CD14-positive monocyte (primary cell): ENCODE data around the gene AMPH. TPM values are rescaled to one million over a fixed set of nuclear protein-coding genes. Genes with fewer than 3 reads are reported as not detected.

Experiments used
- DNase-seq, 3 donors: peaks; one replicate each; pipeline ENCODE4 v3.0.0-alpha.2; 2011 to 2022
- H2AFZ ChIP-seq: 2 replicates; pipeline ENCODE4 v1.6.0; 2012; ENCODE audit warnings: mild to moderate bottlenecking, low read depth, low read length, inconsistent platforms; ENCODE audit not compliant: insufficient read depth, poor library complexity, severe bottlenecking
- H3K27ac ChIP-seq, 2 donors: 1 replicate in 1 of 2; 2 replicates in 1 of 2; pipeline ENCODE4 v1.5.1; 2012 to 2013; ENCODE audit warnings: low read length in 2 of 2, control low read depth in 1 of 2, inconsistent platforms in 1 of 2, low read depth in 1 of 2, mild to moderate bottlenecking in 1 of 2
- H3K27me3 ChIP-seq, 2 donors: one replicate each; pipeline versions ENCODE4 v1.6.0 to v1.6.1; 2011 to 2013; ENCODE audit warnings: low read length in 2 of 2; ENCODE audit not compliant: control insufficient read depth in 2 of 2, insufficient read depth in 2 of 2
- H3K36me3 ChIP-seq, 2 donors: replicated peaks in 1 of 2; 1 replicate in 1 of 2; 2 replicates in 1 of 2; pipeline versions ENCODE4 v1.5.1 to v1.6.1; 2012 to 2013; ENCODE audit warnings: low read length in 2 of 2, control low read depth in 1 of 2, inconsistent platforms in 1 of 2, mild to moderate bottlenecking in 1 of 2; ENCODE audit not compliant: insufficient read depth in 2 of 2, control insufficient read depth in 1 of 2
- H3K4me1 ChIP-seq, 2 donors: 1 replicate in 1 of 2; 2 replicates in 1 of 2; pipeline versions ENCODE4 v1.5.1 to v1.6.1; 2012 to 2013; ENCODE audit warnings: low read length in 2 of 2, control low read depth in 1 of 2, inconsistent platforms in 1 of 2, mild to moderate bottlenecking in 1 of 2, moderate library complexity in 1 of 2; ENCODE audit not compliant: insufficient read depth in 2 of 2, control insufficient read depth in 1 of 2
- H3K4me2 ChIP-seq: replicated peaks from 2 replicates; pipeline ENCODE3; 2012; ENCODE audit warnings: low read length, moderate library complexity, mild to moderate bottlenecking; ENCODE audit not compliant: poor library complexity, severe bottlenecking; ENCODE audit errors: extremely low read depth
- H3K4me3 ChIP-seq, 3 experiments: fragments of 200-600 bp in 1 of 3; sonication (generic) in 1 of 3; replicated peaks in 1 of 3; 1 replicate in 2 of 3; 2 replicates in 1 of 3; pipeline ENCODE4 v1.5.1; 2011 to 2013; ENCODE audit warnings: low read length in 3 of 3, mild to moderate bottlenecking in 3 of 3, control low read depth in 2 of 3, low read depth in 2 of 3, inconsistent platforms in 1 of 3, moderate library complexity in 1 of 3
- H3K79me2 ChIP-seq: 2 replicates; pipeline ENCODE4 v1.6.0; 2012; ENCODE audit warnings: mild to moderate bottlenecking, control low read depth, inconsistent platforms, low read length, moderate library complexity; ENCODE audit not compliant: insufficient read depth
- H3K9ac ChIP-seq: 2 replicates; pipeline ENCODE4 v1.6.0; 2017; ENCODE audit warnings: low read length, mild to moderate bottlenecking; ENCODE audit not compliant: insufficient read depth, poor library complexity, severe bottlenecking
- H3K9me3 ChIP-seq, 2 donors: replicated peaks in 1 of 2; 1 replicate in 1 of 2; 2 replicates in 1 of 2; pipeline versions ENCODE4 v1.5.1 to v1.6.1; 2012 to 2013; ENCODE audit warnings: low read length in 2 of 2, control low read depth in 1 of 2; ENCODE audit not compliant: control insufficient read depth in 1 of 2, insufficient read depth in 1 of 2
- H4K20me1 ChIP-seq: 2 replicates; pipeline ENCODE4 v1.6.0; 2012; ENCODE audit warnings: mild to moderate bottlenecking, low read length, control low read depth, moderate library complexity; ENCODE audit not compliant: insufficient read depth
- H3K27ac Mint-ChIP-seq, 7 donors: one replicate each; pipeline ENCODE4 v1.8.0; 2020; ENCODE audit warnings: mild to moderate bottlenecking in 7 of 7, mixed read lengths in 7 of 7, moderate library complexity in 6 of 7, inconsistent platforms in 2 of 7
- H3K27me3 Mint-ChIP-seq, 3 donors: one replicate each; pipeline ENCODE4 v1.8.0; 2021 to 2022; ENCODE audit warnings: low read depth in 3 of 3, mild to moderate bottlenecking in 3 of 3, mixed read lengths in 3 of 3, moderate library complexity in 3 of 3, inconsistent platforms in 1 of 3
- H3K36me3 Mint-ChIP-seq, 2 donors: one replicate each; pipeline ENCODE4 v1.8.0; 2020; ENCODE audit warnings: mixed read lengths in 2 of 2, inconsistent platforms in 1 of 2, mild to moderate bottlenecking in 1 of 2
- H3K4me1 Mint-ChIP-seq: one replicate; pipeline ENCODE4 v1.8.0; 2020; ENCODE audit warnings: mild to moderate bottlenecking, mixed read lengths
- H3K4me3 Mint-ChIP-seq, 2 donors: one replicate each; pipeline ENCODE4 v1.8.0; 2020; ENCODE audit warnings: mild to moderate bottlenecking in 2 of 2, mixed read lengths in 2 of 2, moderate library complexity in 1 of 2
- H3K9me3 Mint-ChIP-seq, 7 donors: one replicate each; pipeline ENCODE4 v1.8.0; 2020 to 2022; ENCODE audit warnings: mixed read lengths in 7 of 7, mild to moderate bottlenecking in 6 of 7, moderate library complexity in 6 of 7, inconsistent platforms in 2 of 7
- WGBS: methylation state at CpG from one replicate; pipeline ENCODE4 v1.1.5; 2013; ENCODE audit warnings: missing lambda C conversion rate; ENCODE audit not compliant: insufficient coverage; 5-methylcytosine and 5-hydroxymethylcytosine counted together
- intact Hi-C, 2 donors: fragments of 100-400 bp; cut with micrococcal nuclease; formaldehyde crosslinking; loops; one replicate each; pipeline versions ENCODE4 v1.15.0 to v1.15.1; 2023
- polyA plus RNA-seq, 3 donors: library from polyadenylated mRNA; depleted of rRNA in 1 of 3; unstranded in 2 of 3; stranded (reverse) in 1 of 3; fragments of 300-500 nt in 2 of 3; fragments of >200 nt in 1 of 3; fragmentation: Illumina TruSeq in 2 of 3; gene quantifications; 1 replicate in 2 of 3; 2 replicates in 1 of 3; pipeline ENCODE4 v1.2.3, GENCODE V29; 2012 to 2021
- TF ChIP-seq, protein P1 (sequence below): fragments of 200-600 bp; IDR thresholded peaks from one replicate; pipeline ENCODE4 v1.8.0; 2022; ENCODE audit warnings: antibody characterized with exemption, mild to moderate bottlenecking

AMPH gene
- polyA plus RNA-seq, 3 donors: 0.61 to 0.96 (median 0.67) TPM

- Histone ChIP-seq H3K4me2 (no peak overlapping the region), H3K4me1 (peaks cover 30 to 32% of the 10 kb centered on the region in 2 donors), H3K9me3 (peaks cover 3% of the 10 kb centered on the region in 2 donors), H3K27ac (no peak overlapping the region), H3K9ac (no peak overlapping the region), H2AFZ (no peak overlapping the region), H4K20me1 (no peaks in the 10 kb centered on the region), H3K4me3 (no peak overlapping the region), H3K36me3 (no peaks in the 10 kb centered on the region), H3K27me3 (no peaks in the 10 kb centered on the region), H3K79me2 (no peaks in the 10 kb centered on the region)
- Mint-ChIP-seq H3K36me3 (peaks cover 2 to 5% of the 10 kb centered on the region in 2 donors), H3K27ac (no peak overlapping the region), H3K27me3 (peaks cover 0 to 5% (median 1%) of the 10 kb centered on the region in 3 donors), H3K9me3 (peaks cover 4 to 11% (median 5%) of the 10 kb centered on the region in 7 donors), H3K4me3 (no peak overlapping the region), H3K4me1 (peaks cover 34% of the 10 kb centered on the region)
- 96% methylated on average over 8 of the region's 13 CpGs for WGBS
- TF ChIP-seq, protein P1, sequence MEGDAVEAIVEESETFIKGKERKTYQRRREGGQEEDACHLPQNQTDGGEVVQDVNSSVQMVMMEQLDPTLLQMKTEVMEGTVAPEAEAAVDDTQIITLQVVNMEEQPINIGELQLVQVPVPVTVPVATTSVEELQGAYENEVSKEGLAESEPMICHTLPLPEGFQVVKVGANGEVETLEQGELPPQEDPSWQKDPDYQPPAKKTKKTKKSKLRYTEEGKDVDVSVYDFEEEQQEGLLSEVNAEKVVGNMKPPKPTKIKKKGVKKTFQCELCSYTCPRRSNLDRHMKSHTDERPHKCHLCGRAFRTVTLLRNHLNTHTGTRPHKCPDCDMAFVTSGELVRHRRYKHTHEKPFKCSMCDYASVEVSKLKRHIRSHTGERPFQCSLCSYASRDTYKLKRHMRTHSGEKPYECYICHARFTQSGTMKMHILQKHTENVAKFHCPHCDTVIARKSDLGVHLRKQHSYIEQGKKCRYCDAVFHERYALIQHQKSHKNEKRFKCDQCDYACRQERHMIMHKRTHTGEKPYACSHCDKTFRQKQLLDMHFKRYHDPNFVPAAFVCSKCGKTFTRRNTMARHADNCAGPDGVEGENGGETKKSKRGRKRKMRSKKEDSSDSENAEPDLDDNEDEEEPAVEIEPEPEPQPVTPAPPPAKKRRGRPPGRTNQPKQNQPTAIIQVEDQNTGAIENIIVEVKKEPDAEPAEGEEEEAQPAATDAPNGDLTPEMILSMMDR: no peak
- no peak for DNase-seq
- intact Hi-C loops: no loop called here
These were observed 239.4 kb downstream of the AMPH start for GRCh38 chr7:38391751-38392150.

DNA sequence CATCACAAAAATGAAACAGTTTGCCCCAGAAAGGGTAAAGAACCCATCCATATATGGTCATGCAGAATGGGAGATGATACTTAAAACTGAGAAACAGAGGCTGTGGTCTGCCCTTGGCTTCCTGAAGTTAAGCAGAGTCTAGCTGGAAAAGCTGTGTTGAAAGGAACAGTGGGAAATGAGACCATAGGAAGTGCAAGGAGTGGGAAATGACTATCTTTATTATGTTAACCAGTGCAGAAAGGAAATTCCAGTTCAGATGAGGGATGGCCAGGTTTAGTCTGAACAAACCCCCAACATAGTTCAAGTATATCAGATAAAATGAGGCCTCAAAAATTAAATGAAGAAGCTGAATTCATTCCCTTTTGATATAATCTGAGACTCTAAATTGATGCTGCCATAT, 245.5 kb downstream of the AMPH start:
- H3K27ac Mint-ChIP-seq: no peak overlapping the region

More for the DNA sequence above, 245.5 kb downstream of the AMPH start:
- DNase-seq: no peak
- intact Hi-C loops: no loop called here
- Histone ChIP-seq H3K4me1 (peaks cover 0 to 3% of the 10 kb centered on the region in 2 donors), H3K9me3 (no peaks in the 10 kb centered on the region), H3K27ac (no peak overlapping the region), H3K27me3 (no peaks in the 10 kb centered on the region), H3K4me2 (no peak overlapping the region), H3K9ac (no peak overlapping the region), H2AFZ (no peak overlapping the region), H4K20me1 (no peaks in the 10 kb centered on the region), H3K36me3 (no peaks in the 10 kb centered on the region), H3K4me3 (no peak overlapping the region), H3K79me2 (no peaks in the 10 kb centered on the region)
- H3K4me1 Mint-ChIP-seq: peaks cover 8% of the 10 kb centered on the region
- H3K9me3 Mint-ChIP-seq: peaks cover 0 to 2% (median 0%) of the 10 kb centered on the region in 7 donors
- peaks cover 0 to 1% (median 1%) of the 10 kb centered on the region in 3 donors for H3K27me3 Mint-ChIP-seq
- no peak overlapping the region for H3K4me3 Mint-ChIP-seq
- TF ChIP-seq, protein P1: no peak
- peaks cover 2% of the 10 kb centered on the region in 2 donors for H3K36me3 Mint-ChIP-seq
